SK-N-SH treated with all-trans-retinoic acid at 6 μM for 48 hours (cell line): ENCODE data around the gene EVPL.

ENCODE experiments used
- ARNTL ChIP-seq: fragments of 450-650 bp; formaldehyde crosslinking; IDR thresholded peaks from 2 replicates; pipeline ENCODE4 v1.5.0; 2020; ENCODE audit warnings: low read depth, mild to moderate bottlenecking, moderate library complexity, borderline replicate concordance
- CREB5 ChIP-seq: fragments of 250-450 bp; sonication (Bioruptor Pico); IDR thresholded peaks from 2 replicates; pipeline ENCODE4 v1.5.1; 2020; ENCODE audit warnings: low read depth, mild to moderate bottlenecking, moderate library complexity
- OSR1 ChIP-seq: fragments of 250-450 bp; sonication (Bioruptor Pico); IDR thresholded peaks from 2 replicates; pipeline ENCODE4 v1.8.0; 2022; ENCODE audit warnings: moderate library complexity, mild to moderate bottlenecking, inconsistent platforms
- PATZ1 ChIP-seq: fragments of 250-450 bp; sonication (Bioruptor Pico); IDR thresholded peaks from 2 replicates; pipeline ENCODE4 v1.8.0; 2020; ENCODE audit warnings: mild to moderate bottlenecking, moderate library complexity, borderline replicate concordance
- POU6F1 ChIP-seq: fragments of 250-450 bp; sonication (Bioruptor Pico); IDR thresholded peaks from 2 replicates; pipeline ENCODE4 v1.8.0; 2021; ENCODE audit warnings: low read depth, mild to moderate bottlenecking, moderate library complexity, borderline replicate concordance
- RARB ChIP-seq: fragments of 250-450 bp; sonication (Bioruptor Pico); IDR thresholded peaks from 2 replicates; pipeline ENCODE4 v1.8.0; 2021; ENCODE audit warnings: mild to moderate bottlenecking, moderate library complexity
- SNAI2 ChIP-seq: fragments of 250-450 bp; sonication (Bioruptor Pico); IDR thresholded peaks from 2 replicates; pipeline ENCODE4 v1.5.0; 2020; ENCODE audit warnings: mild to moderate bottlenecking, moderate library complexity
- TCF4 ChIP-seq: fragments of 250-450 bp; sonication (Bioruptor Pico); IDR thresholded peaks from 2 replicates; pipeline ENCODE4 v1.8.0; 2021; ENCODE audit warnings: mild to moderate bottlenecking, moderate library complexity, borderline replicate concordance
- TOX ChIP-seq: fragments of 250-450 bp; sonication (Bioruptor Pico); IDR thresholded peaks from 2 replicates; pipeline ENCODE4 v1.8.0; 2021; ENCODE audit warnings: mild to moderate bottlenecking, moderate library complexity, borderline replicate concordance
- ZC3H10 ChIP-seq: fragments of 250-450 bp; sonication (Bioruptor Pico); IDR thresholded peaks from 2 replicates; pipeline ENCODE4 v1.5.1; 2021; ENCODE audit warnings: mild to moderate bottlenecking, moderate library complexity
- ZFP3 ChIP-seq: fragments of 250-450 bp; sonication (Bioruptor Pico); IDR thresholded peaks from 2 replicates; pipeline ENCODE4 v1.5.0; 2020; ENCODE audit warnings: mild to moderate bottlenecking, moderate library complexity
- ZFP30 ChIP-seq: fragments of 450-650 bp; formaldehyde crosslinking; IDR thresholded peaks from 2 replicates; pipeline ENCODE4 v1.5.0; 2022; ENCODE audit warnings: mild to moderate bottlenecking, moderate library complexity
- ZNF8 ChIP-seq: fragments of 450-650 bp; formaldehyde crosslinking; IDR thresholded peaks from 2 replicates; pipeline ENCODE4 v1.5.0; 2020; ENCODE audit warnings: mild to moderate bottlenecking, moderate library complexity

DNA sequence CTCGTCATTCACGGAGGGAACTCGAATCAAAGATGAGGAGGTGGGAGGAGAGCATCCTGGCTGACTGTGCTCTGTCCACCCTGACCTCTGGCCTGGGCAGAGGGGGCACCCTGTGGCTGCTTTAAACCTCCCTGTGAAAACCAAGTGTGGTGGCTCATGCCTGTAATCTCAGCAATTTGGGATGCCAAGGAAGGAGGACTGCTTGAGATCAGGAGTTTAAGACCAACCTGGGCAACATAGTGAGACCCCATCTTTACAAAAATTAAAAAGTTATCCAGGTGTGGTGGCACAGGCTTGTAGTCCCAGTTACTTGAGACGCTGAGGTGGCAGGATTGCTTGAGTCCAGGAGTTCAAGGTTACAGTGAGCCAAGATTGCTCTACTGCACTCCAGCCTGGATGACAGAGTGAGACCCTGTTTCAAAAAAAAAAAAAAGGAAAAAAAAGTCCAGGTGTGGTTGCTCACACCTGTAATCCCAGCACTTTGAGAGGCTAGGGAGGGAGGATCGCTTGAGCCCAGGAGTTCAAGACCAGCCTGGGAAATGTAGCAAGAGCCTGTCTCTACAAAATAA, 32.2 kb downstream of the EVPL start:
- no peak for TF ChIP-seq ARNTL (CRISPR knock-in tag)
- TF ChIP-seq PATZ1 (CRISPR knock-in tag): no peak
- TF ChIP-seq RARB: no peak
- no peak for TF ChIP-seq ZFP30 (CRISPR knock-in tag)
- no peak for TF ChIP-seq POU6F1 (CRISPR knock-in tag)
- no peak for TF ChIP-seq OSR1 (CRISPR knock-in tag)
- no peak for TF ChIP-seq ZNF8 (CRISPR knock-in tag)
- no peak for TF ChIP-seq ZFP3 (CRISPR knock-in tag)
- TF ChIP-seq TCF4 (CRISPR knock-in tag): no peak
- TF ChIP-seq CREB5 (CRISPR knock-in tag): no peak
- no peak for TF ChIP-seq TOX
- TF ChIP-seq SNAI2 (CRISPR knock-in tag): no peak
- TF ChIP-seq ZC3H10 (CRISPR knock-in tag): no peak
